HEK293 (cell line): ENCODE data around the gene EIF4B.

Experiments
- GFI1B ChIP-seq: fragments of 450-650 bp; formaldehyde crosslinking; IDR thresholded peaks from 2 replicates; pipeline ENCODE4 v1.5.1; 2016; ENCODE audit warnings: missing biosample characterization, missing genetic modification characterization
- GLI2 ChIP-seq: fragments of 450-650 bp; formaldehyde crosslinking; IDR thresholded peaks from 2 replicates; pipeline ENCODE4; 2017; ENCODE audit warnings: missing biosample characterization, missing genetic modification characterization, low read depth, borderline replicate concordance
- GLIS1 ChIP-seq: fragments of 450-650 bp; formaldehyde crosslinking; IDR thresholded peaks from 2 replicates; pipeline ENCODE4 v1.5.1; 2016; ENCODE audit warnings: missing biosample characterization, missing genetic modification characterization
- KLF10 ChIP-seq: fragments of 450-650 bp; IDR thresholded peaks from 2 replicates; pipeline ENCODE4 v1.5.1; 2018; ENCODE audit warnings: missing biosample characterization, mild to moderate bottlenecking, missing genetic modification characterization
- KLF16 ChIP-seq: fragments of 450-650 bp; formaldehyde crosslinking; IDR thresholded peaks from 2 replicates; pipeline ENCODE4 v1.5.1; 2017; ENCODE audit warnings: missing biosample characterization, missing genetic modification characterization
- KLF17 ChIP-seq: fragments of 450-650 bp; formaldehyde crosslinking; IDR thresholded peaks from 2 replicates; pipeline ENCODE4 v1.5.1; 2016; ENCODE audit warnings: missing biosample characterization, missing genetic modification characterization
- PBX3 ChIP-seq: sonication (generic); formaldehyde crosslinking; IDR thresholded peaks from 2 replicates; pipeline ENCODE4 v1.8.1; 2022; ENCODE audit warnings: mild to moderate bottlenecking, moderate library complexity, missing genetic modification reagents
- SCRT1 ChIP-seq: fragments of 450-650 bp; formaldehyde crosslinking; IDR thresholded peaks from 2 replicates; pipeline ENCODE4 v1.5.1; 2016; ENCODE audit warnings: missing biosample characterization, missing genetic modification characterization, borderline replicate concordance
- TSHZ1 ChIP-seq: fragments of 450-650 bp; formaldehyde crosslinking; IDR thresholded peaks from 2 replicates; pipeline ENCODE4 v1.5.1; 2016; ENCODE audit warnings: missing biosample characterization, missing genetic modification characterization, borderline replicate concordance
- YY2 ChIP-seq: fragments of 450-650 bp; formaldehyde crosslinking; IDR thresholded peaks from 2 replicates; pipeline ENCODE4 v1.5.1; 2016; ENCODE audit warnings: missing biosample characterization, missing genetic modification characterization
- ZBTB7A ChIP-seq: fragments of 450-650 bp; formaldehyde crosslinking; IDR thresholded peaks from 2 replicates; pipeline ENCODE4 v1.5.1; 2016; ENCODE audit warnings: low read depth, missing biosample characterization, missing genetic modification characterization
- ZEB2 ChIP-seq: fragments of 450-650 bp; formaldehyde crosslinking; IDR thresholded peaks from 2 replicates; pipeline ENCODE4 v1.5.1; 2016; ENCODE audit warnings: missing biosample characterization, missing genetic modification characterization
- ZFP37 ChIP-seq: fragments of 450-650 bp; formaldehyde crosslinking; IDR thresholded peaks from 2 replicates; pipeline ENCODE4 v1.5.1; 2016; ENCODE audit warnings: missing biosample characterization, missing genetic modification characterization
- ZNF148 ChIP-seq: fragments of 450-650 bp; formaldehyde crosslinking; IDR thresholded peaks from 2 replicates; pipeline ENCODE4 v1.5.0; 2017; ENCODE audit warnings: missing biosample characterization, missing genetic modification characterization, borderline replicate concordance
- ZNF184 ChIP-seq: fragments of 450-650 bp; IDR thresholded peaks from 2 replicates; pipeline ENCODE4 v1.5.1; 2018; ENCODE audit warnings: missing biosample characterization, mild to moderate bottlenecking, missing genetic modification characterization
- ZNF202 ChIP-seq: fragments of 450-650 bp; formaldehyde crosslinking; IDR thresholded peaks from 2 replicates; pipeline ENCODE4 v1.5.1; 2016; ENCODE audit warnings: missing biosample characterization, missing genetic modification characterization, borderline replicate concordance
- ZNF324 ChIP-seq: fragments of 450-650 bp; formaldehyde crosslinking; IDR thresholded peaks from 2 replicates; pipeline ENCODE4 v1.5.1; 2016; ENCODE audit warnings: missing biosample characterization, missing genetic modification characterization
- ZNF394 ChIP-seq: fragments of 450-650 bp; formaldehyde crosslinking; IDR thresholded peaks from 2 replicates; pipeline ENCODE4 v1.5.1; 2016; ENCODE audit warnings: missing biosample characterization, missing genetic modification characterization, mild to moderate bottlenecking, moderate library complexity, borderline replicate concordance
- ZNF510 ChIP-seq: fragments of 450-650 bp; formaldehyde crosslinking; IDR thresholded peaks from 2 replicates; pipeline ENCODE4 v1.5.1; 2018; ENCODE audit warnings: mild to moderate bottlenecking, missing genetic modification characterization, missing biosample characterization; ENCODE audit not compliant: insufficient replicate concordance
- ZNF514 ChIP-seq: fragments of 450-650 bp; formaldehyde crosslinking; IDR thresholded peaks from 2 replicates; pipeline ENCODE4 v1.5.1; 2016; ENCODE audit warnings: missing biosample characterization, missing genetic modification characterization
- ZNF521 ChIP-seq: fragments of 450-650 bp; formaldehyde crosslinking; IDR thresholded peaks from 2 replicates; pipeline ENCODE4 v1.5.1; 2017; ENCODE audit warnings: missing biosample characterization, mild to moderate bottlenecking, missing genetic modification characterization
- ZNF544 ChIP-seq: fragments of 450-650 bp; formaldehyde crosslinking; IDR thresholded peaks from 2 replicates; pipeline ENCODE4 v1.5.0; 2017; ENCODE audit warnings: missing biosample characterization, missing genetic modification characterization
- ZNF555 ChIP-seq: fragments of 450-650 bp; formaldehyde crosslinking; conservative IDR thresholded peaks from 2 replicates; pipeline ENCODE4 v1.5.1; 2017; ENCODE audit warnings: missing biosample characterization, mild to moderate bottlenecking, missing genetic modification characterization, inconsistent platforms
- ZNF596 ChIP-seq: fragments of 450-650 bp; IDR thresholded peaks from 2 replicates; pipeline ENCODE4 v1.5.0; 2018; ENCODE audit warnings: missing biosample characterization, mild to moderate bottlenecking, missing genetic modification characterization, moderate library complexity
- ZNF623 ChIP-seq: fragments of 450-650 bp; formaldehyde crosslinking; IDR thresholded peaks from 2 replicates; pipeline ENCODE4 v1.5.1; 2016; ENCODE audit warnings: missing biosample characterization, missing genetic modification characterization
- ZNF701 ChIP-seq: fragments of 450-650 bp; formaldehyde crosslinking; IDR thresholded peaks from 2 replicates; pipeline ENCODE4 v1.5.1; 2016; ENCODE audit warnings: missing biosample characterization, missing genetic modification characterization
- ZNF76 ChIP-seq: fragments of 450-650 bp; formaldehyde crosslinking; IDR thresholded peaks from 2 replicates; pipeline ENCODE4; 2016; ENCODE audit warnings: low read depth, missing biosample characterization, missing genetic modification characterization, borderline replicate concordance
- ZNF843 ChIP-seq: fragments of 450-650 bp; formaldehyde crosslinking; IDR thresholded peaks from 2 replicates; pipeline ENCODE4 v1.5.1; 2016; ENCODE audit warnings: missing biosample characterization, missing genetic modification characterization
- TF ChIP-seq, protein P1 (sequence below): fragments of 450-650 bp; formaldehyde crosslinking; IDR thresholded peaks from 2 replicates; pipeline ENCODE4 v1.5.1; 2016; ENCODE audit warnings: missing biosample characterization, missing genetic modification characterization

Gene EIF4B

GRCh38 chr12:53046655-53047220, 40.5 kb downstream of the EIF4B start (continued):
- TF ChIP-seq, protein P1, sequence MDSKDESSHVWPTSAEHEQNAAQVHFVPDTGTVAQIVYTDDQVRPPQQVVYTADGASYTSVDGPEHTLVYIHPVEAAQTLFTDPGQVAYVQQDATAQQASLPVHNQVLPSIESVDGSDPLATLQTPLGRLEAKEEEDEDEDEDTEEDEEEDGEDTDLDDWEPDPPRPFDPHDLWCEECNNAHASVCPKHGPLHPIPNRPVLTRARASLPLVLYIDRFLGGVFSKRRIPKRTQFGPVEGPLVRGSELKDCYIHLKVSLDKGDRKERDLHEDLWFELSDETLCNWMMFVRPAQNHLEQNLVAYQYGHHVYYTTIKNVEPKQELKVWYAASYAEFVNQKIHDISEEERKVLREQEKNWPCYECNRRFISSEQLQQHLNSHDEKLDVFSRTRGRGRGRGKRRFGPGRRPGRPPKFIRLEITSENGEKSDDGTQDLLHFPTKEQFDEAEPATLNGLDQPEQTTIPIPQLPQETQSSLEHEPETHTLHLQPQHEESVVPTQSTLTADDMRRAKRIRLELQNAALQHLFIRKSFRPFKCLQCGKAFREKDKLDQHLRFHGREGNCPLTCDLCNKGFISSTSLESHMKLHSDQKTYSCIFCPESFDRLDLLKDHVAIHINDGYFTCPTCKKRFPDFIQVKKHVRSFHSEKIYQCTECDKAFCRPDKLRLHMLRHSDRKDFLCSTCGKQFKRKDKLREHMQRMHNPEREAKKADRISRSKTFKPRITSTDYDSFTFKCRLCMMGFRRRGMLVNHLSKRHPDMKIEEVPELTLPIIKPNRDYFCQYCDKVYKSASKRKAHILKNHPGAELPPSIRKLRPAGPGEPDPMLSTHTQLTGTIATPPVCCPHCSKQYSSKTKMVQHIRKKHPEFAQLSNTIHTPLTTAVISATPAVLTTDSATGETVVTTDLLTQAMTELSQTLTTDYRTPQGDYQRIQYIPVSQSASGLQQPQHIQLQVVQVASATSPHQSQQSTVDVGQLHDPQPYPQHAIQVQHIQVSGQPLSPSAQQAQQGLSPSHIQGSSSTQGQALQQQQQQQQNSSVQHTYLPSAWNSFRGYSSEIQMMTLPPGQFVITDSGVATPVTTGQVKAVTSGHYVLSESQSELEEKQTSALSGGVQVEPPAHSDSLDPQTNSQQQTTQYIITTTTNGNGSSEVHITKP (tag by site-specific recombination), result peak; percentile 86
- TF ChIP-seq ZNF623 (tag by site-specific recombination) (no peak), PBX3 (CRISPR knock-in tag) (no peak), KLF10 (tag by site-specific recombination) (0 out of 2 replicates have a peak, but pooled peaks have one; percentile 55), ZNF184 (tag by site-specific recombination) (no peak), ZBTB7A (0 out of 2 replicates have a peak, but pooled peaks have one; percentile 16), ZNF544 (tag by site-specific recombination) (no peak), ZNF521 (no peak), ZNF76 (tag by site-specific recombination) (peak; percentile 51; the same call in 1 of the 2 replicates), ZNF148 (no peak), GLI2 (tag by site-specific recombination) (no peak), ZNF324 (tag by site-specific recombination) (peak; percentile 47; the same call in 1 of the 2 replicates), GLIS1 (tag by site-specific recombination) (peak; percentile 82), YY2 (tag by site-specific recombination) (no peak), GFI1B (no peak), ZNF555 (tag by site-specific recombination) (no peak), ZNF843 (tag by site-specific recombination) (no peak; the same call in 1 of the 2 replicates), KLF17 (tag by site-specific recombination) (peak; percentile 89; the same call in 1 of the 2 replicates), ZNF202 (tag by site-specific recombination) (no peak), ZNF701 (tag by site-specific recombination) (no peak), ZFP37 (tag by site-specific recombination) (peak; percentile 18; the same call in 1 of the 2 replicates), ZEB2 (peak; percentile 78; the same call in 1 of the 2 replicates), TSHZ1 (tag by site-specific recombination) (no peak), ZNF394 (no peak), ZNF514 (no peak), KLF16 (tag by site-specific recombination) (peak; percentile 69), ZNF596 (tag by site-specific recombination) (no peak), SCRT1 (no peak), ZNF510 (no peak)
